Measurements from ENCODE around the gene TMEM271.
"Not testable (repeated sequence)": the region's sequence is repeated elsewhere in the genome, so short reads cannot be mapped to it uniquely, and the experiment has no call there.

Gene TMEM271

DNA sequence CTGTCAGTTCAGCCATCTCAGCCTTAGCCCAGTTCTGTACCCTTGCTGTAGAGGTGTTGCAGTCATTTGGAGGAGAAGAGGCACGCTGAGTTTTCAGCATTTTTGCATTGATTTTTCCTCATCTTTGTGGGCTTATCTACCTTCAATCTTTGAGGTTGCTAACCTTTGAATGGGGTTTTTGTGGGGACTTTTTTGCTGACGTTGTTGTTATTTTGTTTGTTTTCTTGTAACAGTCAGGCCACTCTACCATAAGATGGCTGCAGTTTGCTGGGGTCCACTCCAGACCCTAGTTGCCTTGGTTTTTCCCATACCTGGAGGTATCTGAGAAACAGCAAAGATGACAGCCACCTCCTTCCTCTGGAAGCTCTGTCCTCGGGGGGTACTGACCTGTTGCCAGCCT is 22.8 kb upstream of the TMEM271 start:
- Histone ChIP-seq H3K27me3 (ENCODE audit: insufficient read depth, low read depth) (no peaks in the 10 kb centered on the region), H3K4me2 (no peak overlapping the region), H4K20me1 (ENCODE audit: insufficient read depth) (no peaks in the 10 kb centered on the region), H3K9ac (no peak overlapping the region), H3K4me1 (ENCODE audit: low read depth, poor library complexity, severe bottlenecking) (no peaks in the 10 kb centered on the region), H3K36me3 (ENCODE audit: insufficient read depth) (no peaks in the 10 kb centered on the region), H3K79me2 (ENCODE audit: insufficient read depth, low read depth) (no peaks in the 10 kb centered on the region), H3K4me3 (IDR thresholded peaks at IDR 0.05; ENCODE audit: insufficient read depth, low read depth, low read length) (no peak overlapping the region), H3K27ac (no peak overlapping the region), H2AFZ (ENCODE audit: low read depth) (no peak overlapping the region)
- TF ChIP-seq, protein P1, sequence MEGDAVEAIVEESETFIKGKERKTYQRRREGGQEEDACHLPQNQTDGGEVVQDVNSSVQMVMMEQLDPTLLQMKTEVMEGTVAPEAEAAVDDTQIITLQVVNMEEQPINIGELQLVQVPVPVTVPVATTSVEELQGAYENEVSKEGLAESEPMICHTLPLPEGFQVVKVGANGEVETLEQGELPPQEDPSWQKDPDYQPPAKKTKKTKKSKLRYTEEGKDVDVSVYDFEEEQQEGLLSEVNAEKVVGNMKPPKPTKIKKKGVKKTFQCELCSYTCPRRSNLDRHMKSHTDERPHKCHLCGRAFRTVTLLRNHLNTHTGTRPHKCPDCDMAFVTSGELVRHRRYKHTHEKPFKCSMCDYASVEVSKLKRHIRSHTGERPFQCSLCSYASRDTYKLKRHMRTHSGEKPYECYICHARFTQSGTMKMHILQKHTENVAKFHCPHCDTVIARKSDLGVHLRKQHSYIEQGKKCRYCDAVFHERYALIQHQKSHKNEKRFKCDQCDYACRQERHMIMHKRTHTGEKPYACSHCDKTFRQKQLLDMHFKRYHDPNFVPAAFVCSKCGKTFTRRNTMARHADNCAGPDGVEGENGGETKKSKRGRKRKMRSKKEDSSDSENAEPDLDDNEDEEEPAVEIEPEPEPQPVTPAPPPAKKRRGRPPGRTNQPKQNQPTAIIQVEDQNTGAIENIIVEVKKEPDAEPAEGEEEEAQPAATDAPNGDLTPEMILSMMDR (conservative IDR thresholded peaks at IDR 0.05; ENCODE audit: low read depth, low read length) = no peak

DNA sequence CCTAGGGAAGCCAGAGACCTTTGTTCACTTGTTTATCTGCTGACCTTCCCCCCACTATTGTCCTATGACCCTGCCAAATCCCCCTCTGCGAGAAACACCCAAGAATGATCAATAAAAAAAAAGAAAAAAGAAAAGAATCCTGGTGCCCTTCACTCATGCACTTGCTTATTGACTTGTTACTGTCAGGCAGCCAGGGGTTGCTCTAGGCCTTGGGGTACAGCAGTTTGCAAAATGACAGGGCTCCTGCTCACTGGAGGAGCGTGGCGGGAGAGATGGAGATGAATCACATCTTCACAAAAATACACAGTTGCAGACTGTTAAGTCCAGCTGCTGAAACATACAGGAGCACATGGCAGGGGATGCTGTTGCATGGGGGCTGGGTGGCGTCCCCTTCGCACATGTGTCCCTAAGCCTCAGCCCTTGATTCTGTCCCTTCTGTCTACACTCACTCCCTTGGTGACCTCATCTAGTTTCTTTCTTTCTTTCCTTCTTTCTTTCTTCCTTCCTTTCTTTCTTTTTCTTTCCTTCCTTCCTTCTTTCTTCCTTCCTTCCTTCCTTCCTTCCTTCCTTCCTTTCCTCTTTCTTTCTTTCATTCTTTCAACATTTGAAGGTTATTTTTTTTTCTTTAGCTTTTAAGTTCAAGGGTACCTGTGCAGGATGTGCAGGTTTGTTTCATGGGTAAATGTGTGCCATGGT is 16.9 kb upstream of the TMEM271 start:
- H3K4me2 ChIP-seq = no peak overlapping the region
- H3K79me2 ChIP-seq (ENCODE audit: insufficient read depth, low read depth) = no peaks in the 10 kb centered on the region
- H4K20me1 ChIP-seq (ENCODE audit: insufficient read depth) = no peaks in the 10 kb centered on the region
- H3K4me3 ChIP-seq (IDR thresholded peaks at IDR 0.05; ENCODE audit: insufficient read depth, low read depth, low read length) = no peak overlapping the region
- H3K4me1 ChIP-seq (ENCODE audit: low read depth, poor library complexity, severe bottlenecking) = no peaks in the 10 kb centered on the region
- no peak overlapping the region for H3K9ac ChIP-seq
- no peak overlapping the region for H2AFZ ChIP-seq (ENCODE audit: low read depth)
- no peaks in the 10 kb centered on the region for H3K27me3 ChIP-seq (ENCODE audit: insufficient read depth, low read depth)
- H3K36me3 ChIP-seq (ENCODE audit: insufficient read depth) = no peaks in the 10 kb centered on the region
- no peak overlapping the region for H3K27ac ChIP-seq
- TF ChIP-seq, protein P1 (conservative IDR thresholded peaks at IDR 0.05; ENCODE audit: low read depth, low read length) = no peak

DNA sequence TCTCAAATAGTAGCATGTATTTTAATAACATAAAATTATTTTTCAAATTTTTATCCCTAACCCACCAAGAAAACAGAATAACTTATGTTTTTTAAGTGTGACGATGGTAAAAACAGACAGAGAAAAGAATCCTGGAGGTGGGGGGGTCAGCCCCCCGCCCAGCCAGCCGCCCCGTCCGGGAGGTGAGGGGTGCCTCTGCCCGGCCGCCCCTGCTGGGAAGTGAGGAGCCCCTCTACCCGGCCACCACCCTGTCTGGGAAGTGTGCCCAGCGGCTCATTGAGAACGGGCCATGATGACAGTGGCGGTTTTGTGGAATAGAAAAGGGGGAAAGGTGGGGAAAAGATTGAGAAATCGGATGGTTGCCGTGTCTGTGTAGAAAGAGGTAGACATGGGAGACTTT is 16.1 kb upstream of the TMEM271 start:
- not testable (repeated sequence) for H2AFZ ChIP-seq (ENCODE audit: low read depth); H3K27me3 ChIP-seq (ENCODE audit: insufficient read depth, low read depth); H3K36me3 ChIP-seq (ENCODE audit: insufficient read depth); H3K4me1 ChIP-seq (ENCODE audit: low read depth, poor library complexity, severe bottlenecking); H3K27ac ChIP-seq; H4K20me1 ChIP-seq (ENCODE audit: insufficient read depth); H3K79me2 ChIP-seq (ENCODE audit: insufficient read depth, low read depth); H3K4me3 ChIP-seq (IDR thresholded peaks at IDR 0.05; ENCODE audit: insufficient read depth, low read depth, low read length); H3K4me2 ChIP-seq; H3K9ac ChIP-seq

DNA sequence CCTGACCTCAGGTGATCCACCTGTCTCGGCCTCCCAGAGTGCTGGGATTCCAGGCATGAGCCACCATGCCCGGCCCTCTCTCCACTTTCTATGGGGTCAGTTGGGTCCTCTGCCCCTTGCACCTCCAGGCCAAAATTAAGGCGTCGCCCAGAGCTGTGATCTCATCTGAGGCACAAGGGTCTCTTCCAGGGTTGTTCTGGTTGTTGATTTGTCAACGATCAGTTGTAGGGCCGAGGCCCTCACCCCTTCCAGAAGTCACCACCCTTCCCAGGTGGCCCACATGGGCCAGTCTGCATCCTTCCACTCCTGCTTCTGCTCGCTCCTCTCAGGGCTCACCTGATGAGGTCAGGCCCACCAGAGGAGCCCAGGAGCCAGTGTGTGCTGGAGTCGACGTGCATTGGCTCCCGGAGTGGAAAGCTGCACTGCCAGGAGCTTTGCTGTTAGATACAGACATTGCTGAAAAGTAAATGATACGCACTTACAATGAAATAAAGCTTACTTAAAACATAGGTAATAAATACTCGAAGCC is 14.3 kb upstream of the TMEM271 start:
- TF ChIP-seq, protein P1 (conservative IDR thresholded peaks at IDR 0.05; ENCODE audit: low read depth, low read length) = no peak
- H3K4me3 ChIP-seq (IDR thresholded peaks at IDR 0.05; ENCODE audit: insufficient read depth, low read depth, low read length) = no peak overlapping the region
- H3K4me2 ChIP-seq = no peak overlapping the region
- H3K9ac ChIP-seq = no peak overlapping the region
- no peaks in the 10 kb centered on the region for H3K27me3 ChIP-seq (ENCODE audit: insufficient read depth, low read depth)
- H3K36me3 ChIP-seq (ENCODE audit: insufficient read depth) = no peaks in the 10 kb centered on the region
- H3K4me1 ChIP-seq (ENCODE audit: low read depth, poor library complexity, severe bottlenecking) = no peaks in the 10 kb centered on the region
- no peaks in the 10 kb centered on the region for H4K20me1 ChIP-seq (ENCODE audit: insufficient read depth)
- H3K79me2 ChIP-seq (ENCODE audit: insufficient read depth, low read depth) = no peaks in the 10 kb centered on the region
- no peak overlapping the region for H2AFZ ChIP-seq (ENCODE audit: low read depth)
- H3K27ac ChIP-seq = no peak overlapping the region

DNA sequence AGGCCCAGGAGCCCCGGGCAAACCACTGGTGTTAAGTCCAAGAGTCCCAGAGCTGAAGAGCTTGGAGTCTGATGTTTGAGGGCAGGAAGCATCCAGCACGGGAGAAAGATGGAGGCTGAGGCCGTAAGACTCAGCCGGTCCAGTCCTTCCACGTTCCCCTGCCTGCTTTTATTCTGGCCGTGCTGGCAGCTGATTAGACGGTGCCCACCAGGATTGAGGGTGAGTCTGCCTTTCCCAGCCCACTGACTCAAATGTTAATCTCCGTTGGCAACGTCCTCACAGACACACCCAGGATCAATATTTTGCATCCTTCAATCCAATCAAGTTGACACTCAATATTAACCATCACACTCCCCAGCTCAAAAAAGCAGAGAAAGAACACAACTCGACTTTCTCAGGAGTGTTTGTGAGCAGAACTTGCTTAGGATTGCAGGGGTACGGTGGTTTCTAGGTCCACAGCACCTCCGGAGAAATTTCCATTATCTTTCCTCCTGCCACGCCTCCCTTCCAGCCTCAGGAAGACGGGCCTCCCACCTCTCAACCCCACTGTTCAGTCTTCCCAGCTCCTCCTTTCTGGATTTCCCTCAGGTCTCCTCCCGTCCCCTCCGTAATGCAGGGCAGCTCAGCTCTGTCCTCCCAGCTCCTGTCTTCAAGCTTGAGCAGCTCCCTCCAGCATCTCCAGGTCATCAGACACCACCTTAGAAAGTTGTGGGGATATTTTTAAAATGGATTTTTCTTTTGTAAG is 13.3 kb upstream of the TMEM271 start:
- no peaks in the 10 kb centered on the region for H3K27me3 ChIP-seq (ENCODE audit: insufficient read depth, low read depth)
- no peaks in the 10 kb centered on the region for H4K20me1 ChIP-seq (ENCODE audit: insufficient read depth)
- H3K27ac ChIP-seq = no peak overlapping the region

More for the DNA sequence above, 13.3 kb upstream of the TMEM271 start:
- Histone ChIP-seq H3K36me3 (ENCODE audit: insufficient read depth) (no peaks in the 10 kb centered on the region), H3K4me3 (IDR thresholded peaks at IDR 0.05; ENCODE audit: insufficient read depth, low read depth, low read length) (no peak overlapping the region), H3K4me1 (ENCODE audit: low read depth, poor library complexity, severe bottlenecking) (no peaks in the 10 kb centered on the region), H3K4me2 (no peak overlapping the region), H3K79me2 (ENCODE audit: insufficient read depth, low read depth) (no peaks in the 10 kb centered on the region), H3K9ac (no peak overlapping the region), H2AFZ (ENCODE audit: low read depth) (no peak overlapping the region)
- TF ChIP-seq, protein P1 (conservative IDR thresholded peaks at IDR 0.05; ENCODE audit: low read depth, low read length) = no peak
